HepG2 (cell line): ENCODE results near the gene GRK5. TPM values are rescaled to one million over a fixed set of nuclear protein-coding genes. Genes with fewer than 3 reads are reported as not detected.
A peak's percentile ranks its signal among the peaks of the same experiment; 100 is the strongest.

Experiments used
- ETV6 ChIP-seq: sonication (generic); formaldehyde crosslinking; conservative IDR thresholded peaks from 2 replicates; pipeline ENCODE4 v1.4.0; 2020; ENCODE audit warnings: missing genetic modification reagents
- HHEX ChIP-seq: IDR thresholded peaks from 2 replicates; pipeline ENCODE4 v1.6.1; 2016; ENCODE audit warnings: control low read depth
- IKZF1 ChIP-seq: fragments of 450-650 bp; IDR thresholded peaks from 2 replicates; pipeline ENCODE4 v1.7.1; 2016
- KLF11 ChIP-seq: IDR thresholded peaks from 2 replicates; pipeline ENCODE4 v1.6.1; 2016; ENCODE audit warnings: missing compliant biosample characterization
- MED8 ChIP-seq: sonication (generic); formaldehyde crosslinking; IDR thresholded peaks from 2 replicates; pipeline ENCODE4 v1.8.1; 2023; ENCODE audit warnings: mild to moderate bottlenecking, missing genetic modification reagents; ENCODE audit not compliant: insufficient replicate concordance
- MEIS2 ChIP-seq: sonication (generic); formaldehyde crosslinking; IDR thresholded peaks from 2 replicates; pipeline ENCODE4 v1.9.0; 2021; ENCODE audit warnings: mild to moderate bottlenecking, missing genetic modification reagents
- MTA3 ChIP-seq: sonication (generic); formaldehyde crosslinking; IDR thresholded peaks from 2 replicates; pipeline ENCODE4 v1.4.0; 2020; ENCODE audit warnings: missing genetic modification reagents
- NRL ChIP-seq: sonication (generic); formaldehyde crosslinking; IDR thresholded peaks from 2 replicates; pipeline ENCODE4 v1.5.0; 2020; ENCODE audit warnings: missing genetic modification reagents, mild to moderate bottlenecking, moderate library complexity, borderline replicate concordance
- PBX2 ChIP-seq: IDR thresholded peaks from 2 replicates; pipeline ENCODE4 v1.6.1; 2016; ENCODE audit warnings: control low read depth
- PLSCR1 ChIP-seq: sonication (generic); formaldehyde crosslinking; IDR thresholded peaks from 2 replicates; pipeline ENCODE4 v1.5.0; 2020; ENCODE audit warnings: missing genetic modification reagents, mild to moderate bottlenecking, borderline replicate concordance
- POLR2G ChIP-seq: fragments of 200-400 bp; formaldehyde crosslinking; IDR thresholded peaks from 2 replicates; pipeline ENCODE4 v1.6.1; 2018; ENCODE audit warnings: mild to moderate bottlenecking, low read depth, low read length, moderate library complexity
- RBAK ChIP-seq: sonication (generic); formaldehyde crosslinking; IDR thresholded peaks from 2 replicates; pipeline ENCODE4 v1.5.1; 2020; ENCODE audit warnings: mild to moderate bottlenecking, missing genetic modification reagents
- SRSF1 ChIP-seq: fragments of 200-400 bp; formaldehyde crosslinking; optimal IDR thresholded peaks from 2 replicates; pipeline ENCODE3; 2017; ENCODE audit warnings: mild to moderate bottlenecking, low read depth, low read length, moderate library complexity
- ZBTB21 ChIP-seq: sonication (generic); formaldehyde crosslinking; IDR thresholded peaks from 2 replicates; pipeline ENCODE4 v1.4.0; 2020; ENCODE audit warnings: missing genetic modification reagents
- ZBTB3 ChIP-seq: sonication (generic); formaldehyde crosslinking; IDR thresholded peaks from 2 replicates; pipeline ENCODE4 v1.4.0; 2020; ENCODE audit warnings: low read depth, mild to moderate bottlenecking, moderate library complexity, missing genetic modification reagents, borderline replicate concordance
- ZC3H13 ChIP-seq: sonication (generic); formaldehyde crosslinking; IDR thresholded peaks from 2 replicates; pipeline ENCODE4 v1.8.1; 2023; ENCODE audit warnings: mild to moderate bottlenecking, missing genetic modification reagents, moderate library complexity
- ZFP62 ChIP-seq: sonication (generic); formaldehyde crosslinking; IDR thresholded peaks from 2 replicates; pipeline ENCODE4 v1.4.0; 2020; ENCODE audit warnings: missing genetic modification reagents
- ZNF253 ChIP-seq: sonication (generic); formaldehyde crosslinking; IDR thresholded peaks from 2 replicates; pipeline ENCODE4 v1.8.0; 2022; ENCODE audit warnings: mild to moderate bottlenecking, missing genetic modification reagents, borderline replicate concordance
- ZNF33B ChIP-seq: sonication (generic); formaldehyde crosslinking; IDR thresholded peaks from 2 replicates; pipeline ENCODE4 v1.5.1; 2020; ENCODE audit warnings: mild to moderate bottlenecking, missing genetic modification reagents
- ZNF441 ChIP-seq: sonication (generic); formaldehyde crosslinking; IDR thresholded peaks from 2 replicates; pipeline ENCODE4 v1.7.0; 2021; ENCODE audit warnings: missing genetic modification reagents, borderline replicate concordance
- ZNF569 ChIP-seq: sonication (generic); formaldehyde crosslinking; IDR thresholded peaks from 2 replicates; pipeline ENCODE4 v1.5.0; 2020; ENCODE audit warnings: mild to moderate bottlenecking, missing genetic modification reagents, moderate library complexity, borderline replicate concordance
- ZNF674 ChIP-seq: sonication (generic); formaldehyde crosslinking; IDR thresholded peaks from 2 replicates; pipeline ENCODE4 v1.5.0; 2020; ENCODE audit warnings: low read depth, mild to moderate bottlenecking, missing genetic modification reagents
- ZNF713 ChIP-seq: sonication (generic); formaldehyde crosslinking; IDR thresholded peaks from 2 replicates; pipeline ENCODE4 v1.4.0; 2020; ENCODE audit warnings: mild to moderate bottlenecking, missing genetic modification reagents
- ZNF746 ChIP-seq: sonication (generic); formaldehyde crosslinking; IDR thresholded peaks from 2 replicates; pipeline ENCODE4 v1.8.0; 2022; ENCODE audit warnings: mild to moderate bottlenecking, missing genetic modification reagents
- ZNF816 ChIP-seq: sonication (generic); formaldehyde crosslinking; IDR thresholded peaks from 2 replicates; pipeline ENCODE4 v1.8.0; 2022; ENCODE audit warnings: missing genetic modification reagents, mild to moderate bottlenecking, borderline replicate concordance
- ZSCAN20 ChIP-seq: sonication (generic); formaldehyde crosslinking; IDR thresholded peaks from 2 replicates; pipeline ENCODE4 v1.4.0; 2020; ENCODE audit warnings: missing genetic modification reagents, mild to moderate bottlenecking, borderline replicate concordance
- ZSCAN9 ChIP-seq: IDR thresholded peaks from 2 replicates; pipeline ENCODE4 v1.6.1; 2016; ENCODE audit warnings: borderline replicate concordance
- polyA plus RNA-seq, 8 experiments: library from polyadenylated mRNA; depleted of rRNA in 3 of 8; stranded (reverse) in 7 of 8; unstranded in 1 of 8; fragments of >200 nt; fragmentation: Illumina TruSeq in 4 of 8; extraction: Trizol in 4 of 8; gene quantifications; 2 replicates each; pipeline versions ENCODE4 v1.2.1 to v1.2.3, GENCODE V29; 2011 to 2016; ENCODE audit warnings: low read depth in 4 of 8, missing spikeins in 1 of 8, mixed read lengths in 1 of 8; ENCODE audit not compliant: insufficient read depth in 1 of 8
- total RNA-seq, 5 experiments: library from RNA; depleted of rRNA; stranded (reverse); fragments of >200 nt; fragmentation: Illumina TruSeq; extraction: Trizol; gene quantifications; 2 replicates each; pipeline ENCODE4 v1.2.3, GENCODE V29; 2016; ENCODE audit warnings: low read depth in 1 of 5
- TF ChIP-seq, protein P1 (sequence below): sonication (generic); formaldehyde crosslinking; IDR thresholded peaks from 2 replicates; pipeline ENCODE4 v1.4.0; 2020; ENCODE audit warnings: missing genetic modification reagents, mild to moderate bottlenecking, borderline replicate concordance

Gene GRK5
- total and polyA plus RNA-seq, 2 of the 13 experiments (the other 11 are each of a cell fraction or from before 2014, with no cell fraction given): 10.4 to 12.6 TPM

GRCh38 chr10:119178372-119179119 is 28.8 kb upstream of the GRK5 start, which contains the start of gene PRDX3 (continued):
- TF ChIP-seq, protein P1, sequence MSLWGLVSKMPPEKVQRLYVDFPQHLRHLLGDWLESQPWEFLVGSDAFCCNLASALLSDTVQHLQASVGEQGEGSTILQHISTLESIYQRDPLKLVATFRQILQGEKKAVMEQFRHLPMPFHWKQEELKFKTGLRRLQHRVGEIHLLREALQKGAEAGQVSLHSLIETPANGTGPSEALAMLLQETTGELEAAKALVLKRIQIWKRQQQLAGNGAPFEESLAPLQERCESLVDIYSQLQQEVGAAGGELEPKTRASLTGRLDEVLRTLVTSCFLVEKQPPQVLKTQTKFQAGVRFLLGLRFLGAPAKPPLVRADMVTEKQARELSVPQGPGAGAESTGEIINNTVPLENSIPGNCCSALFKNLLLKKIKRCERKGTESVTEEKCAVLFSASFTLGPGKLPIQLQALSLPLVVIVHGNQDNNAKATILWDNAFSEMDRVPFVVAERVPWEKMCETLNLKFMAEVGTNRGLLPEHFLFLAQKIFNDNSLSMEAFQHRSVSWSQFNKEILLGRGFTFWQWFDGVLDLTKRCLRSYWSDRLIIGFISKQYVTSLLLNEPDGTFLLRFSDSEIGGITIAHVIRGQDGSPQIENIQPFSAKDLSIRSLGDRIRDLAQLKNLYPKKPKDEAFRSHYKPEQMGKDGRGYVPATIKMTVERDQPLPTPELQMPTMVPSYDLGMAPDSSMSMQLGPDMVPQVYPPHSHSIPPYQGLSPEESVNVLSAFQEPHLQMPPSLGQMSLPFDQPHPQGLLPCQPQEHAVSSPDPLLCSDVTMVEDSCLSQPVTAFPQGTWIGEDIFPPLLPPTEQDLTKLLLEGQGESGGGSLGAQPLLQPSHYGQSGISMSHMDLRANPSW (CRISPR knock-in tag): 0 out of 2 replicates have a peak, but pooled peaks have one; percentile 49
- TF ChIP-seq ZNF33B (CRISPR knock-in tag) (no peak), MTA3 (CRISPR knock-in tag) (no peak), ZSCAN9 (CRISPR knock-in tag) (no peak; the same call in 1 of the 2 replicates), ZSCAN20 (CRISPR knock-in tag) (peak; percentile 41; the same call in 1 of the 2 replicates), SRSF1 (no peak), ZC3H13 (peak; percentile 57; the same call in 1 of the 2 replicates), ZNF441 (CRISPR knock-in tag) (no peak), ZNF569 (CRISPR knock-in tag) (no peak), NRL (CRISPR knock-in tag) (0 out of 2 replicates have a peak, but pooled peaks have one; percentile 51), MED8 (CRISPR knock-in tag) (peak; percentile 69), RBAK (CRISPR knock-in tag) (no peak), PLSCR1 (CRISPR knock-in tag) (no peak), PBX2 (CRISPR knock-in tag) (no peak), ZBTB21 (CRISPR knock-in tag) (no peak), ZFP62 (CRISPR knock-in tag) (no peak), ZNF674 (CRISPR knock-in tag) (peak; percentile 85; the same call in 1 of the 2 replicates), POLR2G (peak; percentile 91), ZNF253 (CRISPR knock-in tag) (no peak), HHEX (no peak), ZNF816 (CRISPR knock-in tag) (no peak), ZNF713 (CRISPR knock-in tag) (peak; percentile 60; the same call in 1 of the 2 replicates), ETV6 (0 out of 2 replicates have a peak, but pooled peaks have one; percentile 16), ZBTB3 (CRISPR knock-in tag) (no peak), MEIS2 (CRISPR knock-in tag) (no peak; the same call in 1 of the 2 replicates), IKZF1 (no peak), ZNF746 (CRISPR knock-in tag) (no peak; the same call in 1 of the 2 replicates), KLF11 (CRISPR knock-in tag) (peak; percentile 91)
